Measurements from ENCODE around the gene CHST8. TPM values are rescaled to one million over a fixed set of nuclear protein-coding genes. Genes with fewer than 3 reads are reported as not detected.

CHST8 gene
- total and polyA plus RNA-seq, 4 donors = 0.05 to 0.07 TPM; not detected in 2

- TF ChIP-seq REST (IDR thresholded peaks at IDR 0.05) = no peak
Measured at GRCh38 chr19:33774751-33775150, 153.0 kb downstream of the CHST8 start (continued).

DNA sequence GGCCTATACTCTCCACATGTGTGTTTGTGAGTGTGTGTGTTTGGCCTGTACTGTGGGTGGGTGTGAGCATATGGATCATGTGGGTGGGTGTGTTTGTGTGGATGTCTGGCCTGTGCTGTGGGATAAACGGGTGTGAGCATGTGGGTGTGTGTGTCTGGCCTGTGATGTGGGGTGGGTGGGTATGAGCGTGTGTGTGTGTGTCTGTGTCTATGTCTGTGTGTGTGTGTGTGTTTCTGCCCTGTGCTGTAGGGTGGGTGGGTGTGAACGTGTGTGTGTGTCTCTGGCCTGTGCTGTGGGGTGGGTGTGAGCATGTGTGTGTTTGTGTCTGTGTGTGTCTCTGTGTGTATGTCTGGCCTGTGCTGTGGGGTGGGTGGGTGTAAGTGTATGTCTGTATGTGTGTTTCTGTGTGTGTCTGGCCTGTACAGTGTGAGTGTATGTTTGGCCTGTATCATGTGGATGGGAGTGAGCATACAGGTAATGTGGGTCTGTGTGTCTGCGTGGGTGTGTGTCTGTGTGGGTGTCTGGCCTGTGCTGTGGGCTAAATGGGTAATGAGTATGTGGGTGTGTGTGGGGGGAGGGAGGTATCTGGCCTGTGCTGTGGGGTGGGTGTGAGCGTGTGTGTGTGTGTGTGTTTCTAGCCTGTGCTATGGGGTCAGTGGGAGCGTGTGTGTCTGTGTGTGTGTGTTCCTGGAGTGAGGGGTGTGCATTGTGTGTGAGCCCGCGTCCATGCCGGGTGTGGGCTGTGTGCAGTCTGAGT, 154.2 kb downstream of the CHST8 start:
- no peak for DNase-seq (ENCODE audit: low spot score)
- no peaks in the 10 kb centered on the region for H3K36me3 ChIP-seq (ENCODE audit: control insufficient read depth in 4 of 4, insufficient read depth in 3 of 4, low read depth in 1 of 4, low read length in 3 of 4)
- no peak overlapping the region for H3K4me3 ChIP-seq (ENCODE audit: low read depth in 1 of 3, low read length in 3 of 3)
- 92% methylated on average over 9 of the region's 9 CpGs for WGBS
- peaks cover 0 to 4% (median 0%) of the 10 kb centered on the region in 4 donors for H3K27me3 ChIP-seq (ENCODE audit: control insufficient read depth in 4 of 4, insufficient read depth in 4 of 4, low read length in 3 of 4)
- H3K27ac ChIP-seq (ENCODE audit: low read depth in 1 of 2, low read length in 2 of 2) = no peak overlapping the region
- H3K9me3 ChIP-seq (ENCODE audit: control insufficient read depth in 4 of 4, low read length in 3 of 4) = no peaks in the 10 kb centered on the region
- peaks cover 0 to 20% (median 8%) of the 10 kb centered on the region in 4 donors for H3K4me1 ChIP-seq (ENCODE audit: control insufficient read depth in 4 of 4, insufficient read depth in 4 of 4, low read length in 3 of 4)
- no peak overlapping the region for H3K9ac ChIP-seq (ENCODE audit: low read depth in 1 of 2, low read length in 2 of 2)
- no peak for TF ChIP-seq REST (IDR thresholded peaks at IDR 0.05)
- TF ChIP-seq, protein P1, sequence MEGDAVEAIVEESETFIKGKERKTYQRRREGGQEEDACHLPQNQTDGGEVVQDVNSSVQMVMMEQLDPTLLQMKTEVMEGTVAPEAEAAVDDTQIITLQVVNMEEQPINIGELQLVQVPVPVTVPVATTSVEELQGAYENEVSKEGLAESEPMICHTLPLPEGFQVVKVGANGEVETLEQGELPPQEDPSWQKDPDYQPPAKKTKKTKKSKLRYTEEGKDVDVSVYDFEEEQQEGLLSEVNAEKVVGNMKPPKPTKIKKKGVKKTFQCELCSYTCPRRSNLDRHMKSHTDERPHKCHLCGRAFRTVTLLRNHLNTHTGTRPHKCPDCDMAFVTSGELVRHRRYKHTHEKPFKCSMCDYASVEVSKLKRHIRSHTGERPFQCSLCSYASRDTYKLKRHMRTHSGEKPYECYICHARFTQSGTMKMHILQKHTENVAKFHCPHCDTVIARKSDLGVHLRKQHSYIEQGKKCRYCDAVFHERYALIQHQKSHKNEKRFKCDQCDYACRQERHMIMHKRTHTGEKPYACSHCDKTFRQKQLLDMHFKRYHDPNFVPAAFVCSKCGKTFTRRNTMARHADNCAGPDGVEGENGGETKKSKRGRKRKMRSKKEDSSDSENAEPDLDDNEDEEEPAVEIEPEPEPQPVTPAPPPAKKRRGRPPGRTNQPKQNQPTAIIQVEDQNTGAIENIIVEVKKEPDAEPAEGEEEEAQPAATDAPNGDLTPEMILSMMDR (IDR thresholded peaks at IDR 0.05; ENCODE audit: low read depth, low read length, missing input control) = no peak
- no peak for TF ChIP-seq SP1 (IDR thresholded peaks at IDR 0.05)
- TF ChIP-seq HNF4G (IDR thresholded peaks at IDR 0.05) = no peak
- TF ChIP-seq GABPA (IDR thresholded peaks at IDR 0.05 in 1 of 2, conservative IDR thresholded peaks at IDR 0.05 in 1 of 2) = no peak
- TF ChIP-seq HNF4A (conservative IDR thresholded peaks at IDR 0.05) = no peak
- TF ChIP-seq EGR1 (IDR thresholded peaks at IDR 0.05; ENCODE audit: low read depth in 2 of 2) = no peak
- TF ChIP-seq, protein P2, sequence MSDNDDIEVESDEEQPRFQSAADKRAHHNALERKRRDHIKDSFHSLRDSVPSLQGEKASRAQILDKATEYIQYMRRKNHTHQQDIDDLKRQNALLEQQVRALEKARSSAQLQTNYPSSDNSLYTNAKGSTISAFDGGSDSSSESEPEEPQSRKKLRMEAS (IDR thresholded peaks at IDR 0.05) = no peak
- no peak for TF ChIP-seq JUND (IDR thresholded peaks at IDR 0.05)
- TF ChIP-seq, protein P3, sequence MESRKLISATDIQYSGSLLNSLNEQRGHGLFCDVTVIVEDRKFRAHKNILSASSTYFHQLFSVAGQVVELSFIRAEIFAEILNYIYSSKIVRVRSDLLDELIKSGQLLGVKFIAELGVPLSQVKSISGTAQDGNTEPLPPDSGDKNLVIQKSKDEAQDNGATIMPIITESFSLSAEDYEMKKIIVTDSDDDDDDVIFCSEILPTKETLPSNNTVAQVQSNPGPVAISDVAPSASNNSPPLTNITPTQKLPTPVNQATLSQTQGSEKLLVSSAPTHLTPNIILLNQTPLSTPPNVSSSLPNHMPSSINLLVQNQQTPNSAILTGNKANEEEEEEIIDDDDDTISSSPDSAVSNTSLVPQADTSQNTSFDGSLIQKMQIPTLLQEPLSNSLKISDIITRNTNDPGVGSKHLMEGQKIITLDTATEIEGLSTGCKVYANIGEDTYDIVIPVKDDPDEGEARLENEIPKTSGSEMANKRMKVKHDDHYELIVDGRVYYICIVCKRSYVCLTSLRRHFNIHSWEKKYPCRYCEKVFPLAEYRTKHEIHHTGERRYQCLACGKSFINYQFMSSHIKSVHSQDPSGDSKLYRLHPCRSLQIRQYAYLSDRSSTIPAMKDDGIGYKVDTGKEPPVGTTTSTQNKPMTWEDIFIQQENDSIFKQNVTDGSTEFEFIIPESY (IDR thresholded peaks at IDR 0.05) = no peak
- TF ChIP-seq RAD21 (IDR thresholded peaks at IDR 0.05) = no peak
- TF ChIP-seq FOXA1 (IDR thresholded peaks at IDR 0.05) = no peak
- TF ChIP-seq, protein P4, sequence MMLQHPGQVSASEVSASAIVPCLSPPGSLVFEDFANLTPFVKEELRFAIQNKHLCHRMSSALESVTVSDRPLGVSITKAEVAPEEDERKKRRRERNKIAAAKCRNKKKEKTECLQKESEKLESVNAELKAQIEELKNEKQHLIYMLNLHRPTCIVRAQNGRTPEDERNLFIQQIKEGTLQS (IDR thresholded peaks at IDR 0.05) = no peak
- TF ChIP-seq NR2F2 (IDR thresholded peaks at IDR 0.05) = no peak
- TF ChIP-seq RXRA (IDR thresholded peaks at IDR 0.05) = no peak
- no peak for TF ChIP-seq FOXA2 (IDR thresholded peaks at IDR 0.05)
- no peak for TF ChIP-seq TAF1 (conservative IDR thresholded peaks at IDR 0.05)
- no peak for TF ChIP-seq YY1 (IDR thresholded peaks at IDR 0.05)
